Fibroblast of gingiva (primary cell): ENCODE measurements around the gene PCBP2.
A peak's percentile ranks its signal among the peaks of the same experiment; 100 is the strongest.

ENCODE experiments used
- DNase-seq: peaks from one replicate; pipeline ENCODE4 v3.0.0-alpha.2; 2011; ENCODE audit warnings: low read depth

Gene PCBP2

DNA sequence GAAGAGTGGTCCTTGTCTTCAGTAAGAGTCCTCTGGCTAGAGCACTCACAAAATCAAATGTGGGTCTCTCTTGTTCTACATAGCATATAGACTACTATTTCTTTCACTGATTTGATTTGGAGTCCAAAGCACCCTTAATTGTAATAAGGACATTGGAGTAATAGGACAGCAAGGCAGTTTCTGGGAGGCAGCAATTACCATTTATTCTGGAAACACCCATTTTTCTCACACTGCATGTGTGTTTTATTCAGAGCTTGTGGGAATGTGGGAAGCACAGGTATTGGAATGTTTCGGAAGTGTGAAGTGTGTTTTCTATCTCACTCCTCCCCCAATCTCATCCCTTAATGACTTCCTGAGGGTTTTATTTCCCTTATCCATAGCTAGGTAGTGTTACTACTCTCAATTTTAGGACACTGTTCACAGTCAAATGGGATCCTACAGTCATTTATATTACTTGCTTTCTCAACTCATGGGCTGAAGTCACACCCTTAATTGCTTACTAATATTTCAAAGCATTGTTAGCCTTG is 20.2 kb downstream of the PCBP2 start:
- DNase-seq, result no peak

GRCh38 chr12:53474077-53474476 is 22.2 kb downstream of the PCBP2 start:
- DNase-seq, result no peak

DNA sequence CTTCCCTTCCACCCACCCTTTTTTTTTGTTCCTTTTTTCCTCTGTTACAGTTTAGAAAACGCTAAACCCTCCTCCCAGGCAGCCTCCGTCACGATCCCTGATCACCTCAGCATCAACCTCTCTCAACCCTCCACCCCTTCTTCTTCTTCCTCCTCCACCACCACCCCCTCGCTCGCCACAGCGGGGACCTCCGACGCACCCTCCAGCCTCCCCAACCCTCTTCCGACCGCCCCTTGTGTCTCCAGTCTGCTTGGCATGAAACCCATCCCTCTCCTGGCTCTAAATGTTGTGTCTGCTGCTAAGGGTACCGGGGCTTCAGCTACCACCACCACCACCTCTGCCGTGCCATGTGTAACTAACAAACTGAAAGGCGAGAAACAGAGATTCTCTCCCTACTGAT is 22.9 kb downstream of the PCBP2 start:
- no peak for DNase-seq

- DNase-seq, result no peak
These were observed 24.9 kb downstream of the PCBP2 start for GRCh38 chr12:53476769-53477209.

GRCh38 chr12:53478865-53479264 is 27.0 kb downstream of the PCBP2 start:
- peak; percentile 30 for DNase-seq

- no peak for DNase-seq
These were observed 27.4 kb downstream of the PCBP2 start for GRCh38 chr12:53479331-53479730.

- no peak for DNase-seq
These were observed 28.9 kb downstream of the PCBP2 start for GRCh38 chr12:53480491-53481442.

DNA sequence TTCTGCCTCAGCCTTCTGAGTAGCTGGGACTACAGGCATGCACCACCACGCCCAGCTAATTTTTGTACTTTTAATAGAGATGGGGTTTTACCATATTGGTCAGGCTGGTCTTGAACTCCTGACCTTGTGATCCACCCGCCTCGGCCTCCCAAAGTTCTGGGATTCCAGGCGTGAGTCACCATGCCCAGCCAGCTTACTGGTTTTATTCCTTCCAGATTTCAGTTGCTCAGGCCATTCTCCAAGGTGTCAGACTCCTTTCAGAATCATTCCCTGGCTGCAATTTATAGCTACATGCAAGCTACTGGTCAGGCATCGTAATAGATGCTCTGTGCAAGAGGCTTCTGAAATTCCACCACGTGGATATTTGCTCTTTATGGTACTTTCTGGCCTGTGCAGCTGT is 29.6 kb downstream of the PCBP2 start:
- DNase-seq, result peak; percentile 79

DNA sequence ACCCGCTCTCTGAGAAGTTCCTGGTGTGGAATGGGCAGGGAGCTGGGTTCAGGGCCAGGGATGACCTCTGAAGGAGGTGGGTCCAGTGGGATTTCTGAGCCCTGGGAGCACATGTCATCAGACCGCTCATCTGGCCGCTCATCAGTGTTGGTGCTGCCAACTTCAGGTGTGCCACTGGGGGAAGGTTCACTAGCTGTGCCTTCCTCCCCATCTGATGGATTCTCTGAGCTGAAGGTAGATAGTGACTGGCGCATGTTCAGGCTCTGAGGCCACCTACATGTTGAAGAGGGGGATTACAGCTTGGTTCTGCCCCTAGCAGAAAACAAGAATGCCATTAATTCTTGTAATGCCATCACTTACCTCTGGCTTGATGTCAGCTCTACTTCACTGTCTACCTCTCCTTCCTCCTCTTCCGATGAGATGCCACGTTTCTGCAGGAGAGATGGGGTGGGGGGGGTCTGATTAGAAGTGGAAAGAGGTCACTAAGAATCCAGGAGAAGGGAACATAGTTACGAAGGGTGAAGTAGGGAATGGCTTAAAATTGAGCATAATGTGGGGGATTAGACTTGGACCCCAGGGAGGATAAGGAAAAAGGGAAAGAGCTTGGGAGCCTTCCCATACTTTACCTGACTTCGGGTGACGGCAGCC is 30.2 kb downstream of the PCBP2 start:
- DNase-seq, result no peak

GRCh38 chr12:53482626-53483168 is 30.8 kb downstream of the PCBP2 start:
- DNase-seq, result no peak

DNA sequence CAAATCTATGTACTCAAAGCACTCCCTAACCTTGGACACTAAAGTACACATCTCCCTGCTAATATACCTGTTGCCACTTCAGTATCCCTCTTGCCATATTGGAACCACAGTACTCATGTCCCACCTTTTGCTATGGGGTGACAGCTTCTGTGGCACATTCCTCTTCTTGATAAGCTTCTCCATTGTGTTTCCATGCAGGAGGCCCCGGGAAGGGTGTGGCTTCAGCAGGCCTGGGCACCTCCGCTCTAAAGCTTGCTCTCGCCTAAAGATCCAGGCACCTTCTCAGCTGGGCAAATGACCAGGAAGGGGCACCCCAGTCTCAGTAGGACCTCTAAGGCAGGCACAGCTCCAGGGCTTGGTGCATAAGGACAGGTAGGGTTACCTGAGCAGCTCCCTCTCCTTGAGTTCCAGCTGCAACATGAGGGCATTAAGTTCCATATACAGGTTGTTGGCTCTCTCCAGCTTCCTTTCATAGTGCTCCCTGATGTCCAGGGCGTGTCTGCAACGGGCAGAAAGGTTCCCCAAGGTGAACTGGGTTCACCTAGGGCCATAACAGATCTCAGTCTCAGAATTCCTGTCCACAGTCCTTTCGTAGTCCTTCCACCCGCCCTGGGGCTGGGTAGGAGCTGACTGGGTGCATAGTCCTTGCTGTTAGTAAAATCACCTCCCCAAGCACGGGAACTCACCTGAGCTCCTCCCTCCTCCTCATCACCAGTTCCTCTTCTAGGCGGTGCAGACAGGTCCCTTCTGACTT is 31.5 kb downstream of the PCBP2 start:
- DNase-seq, result no peak

- no peak for DNase-seq
These were observed 32.1 kb downstream of the PCBP2 start for GRCh38 chr12:53483979-53484377.

- no peak for DNase-seq
These were observed 33.0 kb downstream of the PCBP2 start for GRCh38 chr12:53484686-53485575.

DNA sequence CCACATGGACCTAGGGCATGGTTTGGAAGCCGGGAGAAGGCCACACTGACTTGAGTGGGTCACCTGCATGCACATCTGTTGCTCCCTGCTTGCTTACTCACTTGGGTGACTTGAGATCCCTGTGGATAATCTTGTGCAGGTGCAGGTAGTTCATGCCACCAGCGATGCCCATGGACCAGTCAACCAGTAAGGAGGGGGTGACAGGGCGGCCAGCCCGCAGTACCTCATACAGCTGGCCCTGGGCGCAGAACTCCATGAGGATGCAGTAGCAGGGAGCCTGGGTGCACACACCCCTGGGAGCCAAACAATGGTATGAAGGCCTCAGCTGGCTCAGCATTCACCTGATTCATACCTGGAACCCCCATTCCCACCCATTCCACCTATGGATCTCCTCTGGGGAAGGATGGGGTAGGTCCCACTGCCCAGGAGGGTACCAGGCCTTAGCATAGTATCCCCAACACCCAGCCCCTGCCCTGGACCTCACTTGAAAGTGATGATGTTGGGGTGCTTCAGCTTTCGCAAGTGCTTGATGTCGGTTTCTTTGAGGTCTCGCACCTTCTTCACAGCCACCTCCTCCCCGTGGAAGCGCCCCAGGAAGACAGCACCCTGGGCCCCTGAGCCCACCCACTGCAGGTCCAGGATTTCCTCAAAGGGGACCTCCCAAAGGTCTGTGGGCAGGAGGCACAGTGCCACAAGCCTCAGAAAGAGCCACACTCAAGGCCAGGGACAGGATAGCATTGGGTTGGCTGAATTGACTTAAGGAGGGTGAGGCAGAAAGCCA is 34.2 kb downstream of the PCBP2 start:
- DNase-seq, result no peak

DNA sequence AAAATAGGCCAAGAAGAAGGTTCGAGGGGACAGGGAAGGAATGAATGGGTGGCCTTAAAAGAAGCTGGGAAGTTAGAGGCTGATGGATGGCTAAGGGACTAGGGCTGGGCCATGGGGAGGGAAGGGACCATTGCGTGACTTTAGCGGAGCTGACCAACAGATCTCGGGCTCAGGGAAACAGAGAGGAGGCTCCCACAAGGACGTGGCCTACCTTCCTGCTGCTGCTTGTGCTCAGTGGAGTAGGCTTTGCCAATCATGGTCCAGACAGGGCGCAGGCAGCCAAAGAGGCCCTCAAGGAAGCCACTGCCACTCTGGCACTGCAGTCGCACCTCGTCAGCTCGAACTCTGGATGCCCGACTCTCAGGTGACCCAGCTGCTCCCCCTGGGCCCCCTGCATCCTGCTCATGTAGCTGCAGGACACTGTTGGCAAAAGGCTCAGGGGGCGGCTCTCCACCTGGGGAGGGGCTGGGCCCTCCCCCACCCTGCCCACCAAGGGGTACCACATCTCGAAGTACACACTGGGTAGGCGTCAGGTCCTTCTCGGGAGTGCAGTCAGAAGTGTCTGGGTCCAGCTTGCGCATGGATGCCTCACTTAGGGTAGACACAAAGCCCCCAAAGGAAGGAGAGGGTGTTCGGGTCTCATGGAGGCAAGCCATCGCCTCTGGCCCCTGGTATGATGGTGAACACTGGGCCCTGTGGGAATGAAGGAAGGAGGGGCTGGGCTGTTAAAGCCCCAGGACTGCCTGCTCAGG is 35.0 kb downstream of the PCBP2 start:
- no peak for DNase-seq

- DNase-seq, result no peak
These were observed 37.5 kb downstream of the PCBP2 start for GRCh38 chr12:53489242-53489864.

GRCh38 chr12:53492188-53492587 is 40.3 kb downstream of the PCBP2 start:
- DNase-seq, result no peak

GRCh38 chr12:53492830-53493609 is 41.1 kb downstream of the PCBP2 start:
- peak; percentile 88 for DNase-seq
